Hepatocyte (in vitro differentiated cells): ENCODE results near the gene DENND1A.

Source experiments
- EZH2 ChIP-seq: fragments of 200-600 bp; sonication (generic); IDR thresholded peaks from 2 replicates; pipeline ENCODE4 v1.6.1; 2016; ENCODE audit warnings: antibody characterized with exemption, mild to moderate bottlenecking, borderline replicate concordance
- EZH2phosphoT487 ChIP-seq: fragments of 200-600 bp; sonication (generic); IDR thresholded peaks from one replicate; pipeline ENCODE4 v1.6.1; 2018; ENCODE audit warnings: antibody characterized with exemption, mild to moderate bottlenecking, low read depth, moderate library complexity; ENCODE audit not compliant: unreplicated experiment, severe bottlenecking
- TF ChIP-seq, protein P1 (sequence below): fragments of 200-600 bp; sonication (generic); IDR thresholded peaks from 2 replicates; pipeline ENCODE4 v1.5.1; 2016; ENCODE audit warnings: antibody characterized with exemption, mild to moderate bottlenecking; ENCODE audit not compliant: poor library complexity

DNA sequence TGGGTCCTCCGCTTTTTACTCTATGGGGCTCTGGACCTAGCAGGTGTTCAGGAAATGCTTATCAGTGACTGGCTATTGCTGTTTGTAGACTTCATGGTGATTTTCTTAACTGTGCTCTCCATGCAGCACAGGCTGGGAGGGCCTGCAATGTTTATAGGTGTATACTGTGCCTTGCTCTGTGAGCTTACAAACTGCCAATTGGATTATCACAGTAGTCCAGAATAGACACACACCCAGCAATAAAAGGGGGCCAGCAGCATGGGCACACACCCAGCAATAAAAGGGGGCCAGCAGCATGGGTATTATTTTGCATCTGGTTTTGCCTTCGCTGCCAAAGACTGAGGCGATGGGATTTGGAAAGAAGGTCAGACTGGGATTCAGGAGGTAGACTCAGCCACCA lies 473.9 kb downstream of the DENND1A start:
- TF ChIP-seq EZH2phosphoT487, result no peak
- TF ChIP-seq, protein P1, sequence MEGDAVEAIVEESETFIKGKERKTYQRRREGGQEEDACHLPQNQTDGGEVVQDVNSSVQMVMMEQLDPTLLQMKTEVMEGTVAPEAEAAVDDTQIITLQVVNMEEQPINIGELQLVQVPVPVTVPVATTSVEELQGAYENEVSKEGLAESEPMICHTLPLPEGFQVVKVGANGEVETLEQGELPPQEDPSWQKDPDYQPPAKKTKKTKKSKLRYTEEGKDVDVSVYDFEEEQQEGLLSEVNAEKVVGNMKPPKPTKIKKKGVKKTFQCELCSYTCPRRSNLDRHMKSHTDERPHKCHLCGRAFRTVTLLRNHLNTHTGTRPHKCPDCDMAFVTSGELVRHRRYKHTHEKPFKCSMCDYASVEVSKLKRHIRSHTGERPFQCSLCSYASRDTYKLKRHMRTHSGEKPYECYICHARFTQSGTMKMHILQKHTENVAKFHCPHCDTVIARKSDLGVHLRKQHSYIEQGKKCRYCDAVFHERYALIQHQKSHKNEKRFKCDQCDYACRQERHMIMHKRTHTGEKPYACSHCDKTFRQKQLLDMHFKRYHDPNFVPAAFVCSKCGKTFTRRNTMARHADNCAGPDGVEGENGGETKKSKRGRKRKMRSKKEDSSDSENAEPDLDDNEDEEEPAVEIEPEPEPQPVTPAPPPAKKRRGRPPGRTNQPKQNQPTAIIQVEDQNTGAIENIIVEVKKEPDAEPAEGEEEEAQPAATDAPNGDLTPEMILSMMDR, result no peak
- TF ChIP-seq EZH2, result no peak
